SW480 (cell line): ENCODE results near the gene ITIH1.
A peak's percentile ranks its signal among the peaks of the same experiment; 100 is the strongest.
"Not testable (repeated sequence)": the region's sequence is repeated elsewhere in the genome, so short reads cannot be mapped to it uniquely, and the experiment has no call there.

Source experiments
- DNase-seq: peaks from one replicate; pipeline ENCODE4 v3.0.0-alpha.2; 2016; ENCODE audit warnings: low spot score

ITIH1 gene

GRCh38 chr3:52777127-52777958, at the start of gene ITIH1:
Gene ITIH1, plus strand, starts transcription at chr3:52777599. Its CDS starts 17 bp downstream, at chr3:52777616.
- DNase-seq: no peak

GRCh38 chr3:52728753-52729152, 48.6 kb upstream of the ITIH1 start:
- DNase-seq: not testable (repeated sequence)

- DNase-seq: no peak
Observed at GRCh38 chr3:52730681-52731080, 46.7 kb upstream of the ITIH1 start.

- DNase-seq: no peak
Observed at GRCh38 chr3:52731590-52731989, 45.8 kb upstream of the ITIH1 start.

GRCh38 chr3:52733256-52733891, 44.0 kb upstream of the ITIH1 start:
- DNase-seq: no peak

- no peak for DNase-seq
Observed at GRCh38 chr3:52739730-52740129, 37.7 kb upstream of the ITIH1 start.

GRCh38 chr3:52742418-52743041, 34.9 kb upstream of the ITIH1 start:
- peak; percentile 35 for DNase-seq

- DNase-seq: no peak
Observed at GRCh38 chr3:52743152-52743551, 34.2 kb upstream of the ITIH1 start.

GRCh38 chr3:52743721-52744120, 33.7 kb upstream of the ITIH1 start:
- no peak for DNase-seq

GRCh38 chr3:52752045-52752660, 25.2 kb upstream of the ITIH1 start:
- no peak for DNase-seq

- no peak for DNase-seq
Observed at GRCh38 chr3:52754373-52754772, 23.0 kb upstream of the ITIH1 start.

GRCh38 chr3:52756141-52756540, 21.3 kb upstream of the ITIH1 start:
- no peak for DNase-seq

GRCh38 chr3:52763466-52763865, 13.9 kb upstream of the ITIH1 start:
- DNase-seq: no peak

- DNase-seq: peak; percentile 14
Observed at GRCh38 chr3:52769786-52770455, 7.5 kb upstream of the ITIH1 start.

- DNase-seq: peak; percentile 92
Observed at GRCh38 chr3:52770496-52771333, 6.7 kb upstream of the ITIH1 start, which contains the start of gene NEK4. Gene NEK4, minus strand, starts transcription at chr3:52770940. Its CDS starts 194 bp downstream, at chr3:52770746.

GRCh38 chr3:52771334-52771681, 6.1 kb upstream of the ITIH1 start:
- DNase-seq: no peak

GRCh38 chr3:52771702-52772101, 5.7 kb upstream of the ITIH1 start:
- DNase-seq: no peak

GRCh38 chr3:52773361-52774065, 3.9 kb upstream of the ITIH1 start:
- no peak for DNase-seq

- no peak for DNase-seq
Observed at GRCh38 chr3:52774066-52774713, 3.2 kb upstream of the ITIH1 start.
